GM03348 (cell line): ENCODE data around the gene RBPJL.

ENCODE experiments used
- DNase-seq: peaks from one replicate; pipeline ENCODE4 v3.0.0; 2012; ENCODE audit warnings: low spot score

Gene RBPJL

GRCh38 chr20:45317826-45318225, 11.2 kb downstream of the RBPJL start:
- DNase-seq = no peak

- no peak for DNase-seq
Observed at GRCh38 chr20:45318386-45318939, 11.8 kb downstream of the RBPJL start.

GRCh38 chr20:45318948-45319347, 12.3 kb downstream of the RBPJL start:
- no peak for DNase-seq

GRCh38 chr20:45320948-45321595, 14.4 kb downstream of the RBPJL start:
- DNase-seq = no peak

- DNase-seq = no peak
Observed at GRCh38 chr20:45322952-45323383, 16.3 kb downstream of the RBPJL start.

GRCh38 chr20:45323731-45324130, 17.1 kb downstream of the RBPJL start:
- no peak for DNase-seq

GRCh38 chr20:45325371-45325770, 18.7 kb downstream of the RBPJL start:
- no peak for DNase-seq

GRCh38 chr20:45328451-45328850, 21.8 kb downstream of the RBPJL start:
- DNase-seq = no peak

GRCh38 chr20:45329497-45330319, 23.1 kb downstream of the RBPJL start:
- no peak for DNase-seq

GRCh38 chr20:45330476-45330875, 23.8 kb downstream of the RBPJL start:
- no peak for DNase-seq

- DNase-seq = peak; percentile 85
Observed at GRCh38 chr20:45336530-45337366, 30.1 kb downstream of the RBPJL start.

GRCh38 chr20:45337367-45338120, 30.9 kb downstream of the RBPJL start:
- DNase-seq = peak; percentile 94

- DNase-seq = no peak
Observed at GRCh38 chr20:45338121-45339030, 31.7 kb downstream of the RBPJL start.

- no peak for DNase-seq
Observed at GRCh38 chr20:45339084-45339483, 32.4 kb downstream of the RBPJL start.

GRCh38 chr20:45339799-45340198, 33.2 kb downstream of the RBPJL start:
- no peak for DNase-seq

GRCh38 chr20:45340236-45340847, 33.7 kb downstream of the RBPJL start:
- DNase-seq = no peak

- no peak for DNase-seq
Observed at GRCh38 chr20:45340951-45341350, 34.3 kb downstream of the RBPJL start.

GRCh38 chr20:45341579-45341938, 34.9 kb downstream of the RBPJL start:
- no peak for DNase-seq

GRCh38 chr20:45341939-45342854, 35.6 kb downstream of the RBPJL start:
- no peak for DNase-seq
